Stimulated activated memory B cell treated with anti-CD40 and anti-IgM and Interleukin-4, amounts not matched to agents 10 μg/mL and 1 μg/mL and 100 μg/mL, for 72 hours (primary cell): ENCODE measurements around the gene SBK1.
"Not testable (repeated sequence)": the region's sequence is repeated elsewhere in the genome, so short reads cannot be mapped to it uniquely, and the experiment has no call there.

Source experiments
- ATAC-seq: fragments of 150-1000 bp; cut with Tn5 transposase; 2 replicates; pipeline ENCODE4 v1.10.0; 2021
- H3K27ac Mint-ChIP-seq: one replicate; pipeline ENCODE4 v1.8.0; 2022; ENCODE audit warnings: mild to moderate bottlenecking, mixed read lengths
- H3K27me3 Mint-ChIP-seq: one replicate; pipeline ENCODE4 v1.8.0; 2022; ENCODE audit warnings: mixed read lengths
- H3K36me3 Mint-ChIP-seq: one replicate; pipeline ENCODE4 v1.8.0; 2022; ENCODE audit warnings: mixed read lengths
- H3K4me1 Mint-ChIP-seq: one replicate; pipeline ENCODE4 v1.8.0; 2022; ENCODE audit warnings: mixed read lengths
- H3K4me3 Mint-ChIP-seq: one replicate; pipeline ENCODE4 v1.8.0; 2022; ENCODE audit warnings: mild to moderate bottlenecking, moderate library complexity, mixed read lengths
- H3K9me3 Mint-ChIP-seq: one replicate; pipeline ENCODE4 v1.8.0; 2022; ENCODE audit warnings: mixed read lengths

SBK1 gene

DNA sequence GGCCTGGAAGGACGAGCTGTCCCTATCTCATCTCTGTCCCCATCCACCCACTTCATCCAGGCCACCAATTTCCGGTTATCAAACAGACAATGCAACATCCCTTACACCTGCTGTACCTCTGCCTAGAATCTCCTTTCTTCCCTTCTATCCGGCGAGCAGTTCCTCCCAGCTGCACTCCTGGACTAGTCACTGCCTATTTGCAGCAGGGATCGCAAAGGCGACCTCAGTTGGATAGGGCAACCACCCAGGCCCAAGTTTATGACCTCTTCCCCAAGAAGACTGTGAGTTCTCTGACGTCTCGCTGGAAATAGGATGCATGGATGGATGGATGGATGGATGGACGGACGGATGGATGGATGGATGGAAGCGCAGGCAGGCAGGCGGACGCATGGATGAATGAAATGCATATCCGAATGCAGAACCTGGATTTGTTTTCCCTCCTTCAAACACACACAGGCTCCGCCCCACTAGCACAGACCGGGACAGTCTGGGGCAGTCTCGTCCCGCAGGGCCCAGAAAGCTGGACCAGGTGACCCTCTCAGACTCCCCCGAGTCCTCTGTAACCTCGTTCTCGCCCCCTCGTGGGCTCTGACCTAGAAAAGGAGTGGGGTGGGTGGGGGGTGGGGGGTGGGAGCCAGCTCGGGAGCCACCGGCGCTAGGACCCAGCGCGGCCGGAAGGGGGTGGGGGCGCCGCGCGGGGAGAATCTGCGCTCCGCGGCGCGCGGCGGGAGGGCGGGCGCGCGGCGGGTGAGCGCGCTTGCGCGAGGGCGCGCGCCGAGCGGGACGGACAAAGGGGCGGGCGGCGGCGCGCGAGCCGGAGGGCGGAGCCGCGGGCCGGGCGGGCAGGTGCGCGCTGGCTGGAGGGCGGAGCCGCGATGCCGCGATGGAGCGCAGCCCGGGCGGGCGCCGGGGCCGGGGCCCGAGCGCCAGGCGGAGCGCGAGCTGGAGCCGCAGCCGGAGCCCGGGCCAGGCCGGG is at the start of gene SBK1:
TSS of gene SBK1 (plus strand) at position 875 of the 976 bp plus-strand sequence. CDS start 24,867 bp downstream, outside the sequence.
- Mint-ChIP-seq H3K36me3 (no peaks in the 10 kb centered on the region), H3K9me3 (no peaks in the 10 kb centered on the region), H3K4me3 (peak within 1 kb of the TSS; percentile 75), H3K4me1 (peaks cover 5% of the 10 kb centered on the region), H3K27ac (peak within 1 kb of the TSS; percentile 54), H3K27me3 (peaks cover 32% of the 10 kb centered on the region)
- peak; percentile 97 for ATAC-seq

DNA sequence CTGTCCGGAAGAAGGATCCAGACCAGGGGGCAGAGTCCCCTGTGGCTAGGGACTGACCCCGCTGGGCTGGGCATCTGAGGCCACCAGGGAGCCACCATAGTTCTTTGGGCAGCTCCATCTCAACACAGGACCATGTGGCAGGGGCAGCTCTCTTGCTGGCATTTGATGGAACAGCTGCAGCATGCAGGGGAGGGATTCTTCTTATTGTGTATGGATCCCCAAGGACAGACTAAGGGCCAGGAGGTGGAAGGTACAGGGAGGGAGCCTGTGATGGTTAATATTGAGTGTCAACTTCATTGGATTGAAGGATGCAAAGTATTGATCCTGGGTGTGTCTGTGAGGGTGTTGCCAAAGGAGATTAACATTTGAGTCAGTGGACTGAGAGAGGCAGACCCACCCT is 42.8 kb upstream of the SBK1 start:
- ATAC-seq, H3K4me3 Mint-ChIP-seq, H3K4me1 Mint-ChIP-seq, H3K36me3 Mint-ChIP-seq, H3K9me3 Mint-ChIP-seq, H3K27ac Mint-ChIP-seq: not testable (repeated sequence)
- H3K27me3 Mint-ChIP-seq = peaks cover 16% of the 10 kb centered on the region

DNA sequence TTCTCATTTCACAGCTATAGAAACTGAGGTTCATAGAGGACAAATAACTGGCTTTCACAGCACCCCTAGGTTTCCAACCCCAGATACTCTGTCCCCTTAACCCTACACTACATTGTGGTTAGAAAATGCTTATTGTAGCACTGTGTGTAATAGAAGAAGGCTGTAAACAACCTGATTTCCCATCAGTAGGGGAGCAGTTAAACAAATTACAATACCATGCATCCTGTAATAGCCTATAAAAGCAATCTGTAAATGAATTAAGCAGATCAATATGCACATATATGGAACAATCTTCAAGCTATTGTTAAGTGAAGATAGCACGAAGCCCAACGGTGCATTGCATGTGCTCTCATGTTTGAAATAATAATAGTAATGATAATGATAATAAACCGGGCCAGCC is 41.3 kb upstream of the SBK1 start:
- no peak overlapping the region for H3K4me3 Mint-ChIP-seq
- peaks cover 16% of the 10 kb centered on the region for H3K27me3 Mint-ChIP-seq
- no peak overlapping the region for H3K27ac Mint-ChIP-seq
- no peaks in the 10 kb centered on the region for H3K36me3 Mint-ChIP-seq
- ATAC-seq = no peak
- H3K9me3 Mint-ChIP-seq = peaks cover 7% of the 10 kb centered on the region
- H3K4me1 Mint-ChIP-seq = no peaks in the 10 kb centered on the region

DNA sequence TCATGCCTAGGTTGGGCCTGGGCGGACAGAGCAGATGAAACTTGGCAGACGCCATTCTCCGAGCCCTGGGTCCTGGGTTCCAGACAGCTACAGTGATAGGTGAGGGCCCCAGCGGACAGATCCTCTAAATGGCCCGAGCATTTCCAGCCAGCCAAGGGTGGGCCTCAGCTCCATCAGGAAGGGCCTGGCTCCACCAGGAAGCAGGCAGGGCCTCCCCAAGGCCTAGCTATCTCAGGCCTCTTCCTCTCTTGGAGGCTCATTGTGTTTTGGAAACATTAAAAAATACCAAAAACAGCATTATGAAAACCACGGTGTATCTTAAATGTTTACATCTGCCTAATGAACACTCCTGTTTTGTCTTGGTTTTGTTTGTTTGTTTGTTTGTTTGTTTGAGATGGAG is 38.2 kb upstream of the SBK1 start:
- H3K36me3 Mint-ChIP-seq = no peaks in the 10 kb centered on the region
- no peak overlapping the region for H3K4me3 Mint-ChIP-seq
- no peaks in the 10 kb centered on the region for H3K4me1 Mint-ChIP-seq
- no peak for ATAC-seq
- H3K27ac Mint-ChIP-seq = no peak overlapping the region
- H3K9me3 Mint-ChIP-seq = peaks cover 7% of the 10 kb centered on the region
- peaks cover 33% of the 10 kb centered on the region for H3K27me3 Mint-ChIP-seq

DNA sequence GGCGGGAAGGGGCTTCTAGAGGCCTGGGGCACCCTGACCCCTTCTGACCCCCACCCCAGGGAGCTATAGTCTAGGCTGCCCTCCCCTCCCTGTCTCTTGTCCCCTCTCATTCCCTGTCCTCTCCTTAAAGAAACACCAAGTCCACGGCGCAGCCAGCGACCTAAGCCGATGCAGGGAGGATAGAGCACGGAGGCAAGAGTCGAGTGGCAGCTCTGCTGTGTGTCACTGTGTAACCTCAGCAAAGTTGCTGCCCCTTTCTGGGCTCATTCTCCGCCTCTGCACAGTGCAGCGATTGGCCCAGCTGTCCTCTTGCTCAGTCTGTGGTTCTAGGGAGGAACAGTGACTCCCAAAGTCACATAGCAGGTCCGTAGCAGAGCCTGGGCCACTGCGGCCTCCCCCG is 36.5 kb upstream of the SBK1 start:
- ATAC-seq = no peak
- Mint-ChIP-seq H3K4me1 (no peaks in the 10 kb centered on the region), H3K9me3 (peaks cover 7% of the 10 kb centered on the region), H3K36me3 (no peaks in the 10 kb centered on the region), H3K4me3 (no peak overlapping the region), H3K27me3 (peaks cover 50% of the 10 kb centered on the region), H3K27ac (no peak overlapping the region)

DNA sequence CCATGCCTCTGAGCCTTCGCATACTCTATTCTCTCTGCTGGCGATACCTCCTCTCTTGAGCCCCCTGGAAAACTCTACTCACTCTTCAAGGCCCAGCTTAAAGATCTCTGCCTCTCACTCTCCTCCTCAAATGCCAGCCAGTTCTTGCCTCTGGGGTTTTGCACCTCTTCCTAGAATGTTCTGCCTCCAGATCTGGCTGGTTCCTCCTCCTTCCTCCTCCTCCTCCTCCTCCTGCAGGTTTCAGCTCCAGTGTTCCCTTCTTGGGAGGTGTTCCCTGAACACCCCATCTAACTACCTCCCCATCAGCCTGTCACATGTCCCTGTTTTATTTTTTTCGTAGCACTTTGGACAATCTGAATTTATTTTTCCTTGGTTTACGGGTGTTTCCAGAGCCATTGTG is 35.1 kb upstream of the SBK1 start:
- Mint-ChIP-seq H3K4me3 (no peak overlapping the region), H3K4me1 (no peaks in the 10 kb centered on the region), H3K27me3 (peaks cover 57% of the 10 kb centered on the region), H3K36me3 (no peaks in the 10 kb centered on the region), H3K27ac (no peak overlapping the region), H3K9me3 (peaks cover 6% of the 10 kb centered on the region)
- ATAC-seq = no peak

DNA sequence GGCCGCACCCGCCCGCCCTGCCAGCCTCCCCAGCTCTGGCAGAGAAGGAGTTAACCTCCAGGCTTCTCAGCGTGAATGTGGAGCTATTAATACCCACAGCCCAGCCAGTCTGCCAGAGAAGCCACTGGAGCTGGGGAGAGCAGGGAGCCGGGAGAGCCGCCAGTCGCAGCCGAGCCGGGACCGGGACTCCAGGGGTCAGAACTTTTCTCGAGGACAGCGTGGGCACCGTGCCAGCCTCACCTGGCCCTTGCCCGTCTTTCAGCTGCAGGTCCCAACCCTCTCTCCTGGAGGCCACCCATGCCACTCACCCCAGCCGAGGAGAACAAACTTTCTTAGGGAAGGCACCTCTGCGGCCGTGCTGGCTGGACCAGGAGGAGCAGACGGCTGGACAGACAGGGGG is 33.8 kb upstream of the SBK1 start:
- peaks cover 55% of the 10 kb centered on the region for H3K27me3 Mint-ChIP-seq
- no peaks in the 10 kb centered on the region for H3K4me1 Mint-ChIP-seq
- ATAC-seq = no peak
- H3K36me3 Mint-ChIP-seq = no peaks in the 10 kb centered on the region
- H3K27ac Mint-ChIP-seq = no peak overlapping the region
- H3K4me3 Mint-ChIP-seq = no peak overlapping the region
- no peaks in the 10 kb centered on the region for H3K9me3 Mint-ChIP-seq

DNA sequence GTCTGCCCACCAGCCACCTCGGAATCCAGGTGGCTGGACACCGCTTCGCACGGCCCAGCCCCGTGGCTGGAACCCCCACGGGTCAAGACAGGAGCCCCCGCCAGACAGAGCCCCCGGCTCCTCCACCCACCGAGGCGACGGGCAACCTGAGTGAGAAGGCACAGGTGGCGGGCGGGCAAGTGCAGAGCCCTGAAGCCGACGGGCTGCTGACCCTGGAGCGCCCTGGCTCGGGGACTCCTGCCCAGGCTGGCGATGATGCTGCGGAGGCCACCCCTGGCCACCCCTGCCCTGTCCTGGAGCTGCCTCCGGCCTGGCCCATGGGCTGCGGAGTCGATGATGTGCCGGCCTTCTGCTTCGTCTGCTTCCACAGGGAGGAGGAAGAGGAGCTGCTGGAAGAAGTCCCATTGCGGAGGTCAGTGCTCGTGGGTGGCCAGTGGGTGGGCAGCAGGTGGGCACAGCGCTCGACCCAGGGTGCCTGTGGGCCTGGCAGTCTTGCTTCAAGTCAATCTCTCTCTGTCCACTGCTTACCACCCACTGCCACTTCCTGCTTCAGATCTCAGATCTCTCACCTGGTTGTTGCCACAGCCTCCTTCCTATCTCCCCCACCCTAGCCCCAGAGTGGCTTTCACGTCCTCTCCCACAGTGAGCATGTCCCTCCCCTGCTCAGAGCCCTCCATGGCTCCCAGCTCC is 33.1 kb upstream of the SBK1 start:
- ATAC-seq = no peak
- H3K4me3 Mint-ChIP-seq = no peak overlapping the region
- H3K4me1 Mint-ChIP-seq = no peaks in the 10 kb centered on the region
- no peaks in the 10 kb centered on the region for H3K36me3 Mint-ChIP-seq
- H3K9me3 Mint-ChIP-seq = no peaks in the 10 kb centered on the region
- H3K27me3 Mint-ChIP-seq = peaks cover 62% of the 10 kb centered on the region
- no peak overlapping the region for H3K27ac Mint-ChIP-seq

DNA sequence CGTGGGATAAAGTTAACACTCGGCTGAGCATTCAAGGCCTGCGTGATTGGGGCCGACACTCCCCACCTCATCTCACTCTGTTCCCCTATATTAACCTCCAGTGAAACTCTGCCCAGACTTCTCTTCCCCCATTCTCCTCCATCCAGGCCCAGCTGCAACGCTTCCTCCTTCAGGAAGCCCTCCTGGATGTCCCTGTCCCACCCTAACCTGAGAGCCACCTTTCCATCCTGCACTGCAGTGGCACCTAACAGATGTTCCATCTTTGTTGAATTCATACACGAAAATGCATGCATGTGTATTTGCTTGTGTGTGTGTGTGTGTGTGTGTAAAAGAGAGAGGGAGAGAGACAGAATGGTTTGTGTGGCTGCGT is 32.6 kb upstream of the SBK1 start:
- no peaks in the 10 kb centered on the region for H3K4me1 Mint-ChIP-seq
- ATAC-seq = no peak
- H3K9me3 Mint-ChIP-seq = no peaks in the 10 kb centered on the region
- H3K27ac Mint-ChIP-seq = no peak overlapping the region
- no peak overlapping the region for H3K4me3 Mint-ChIP-seq
- no peaks in the 10 kb centered on the region for H3K36me3 Mint-ChIP-seq
- peaks cover 67% of the 10 kb centered on the region for H3K27me3 Mint-ChIP-seq

DNA sequence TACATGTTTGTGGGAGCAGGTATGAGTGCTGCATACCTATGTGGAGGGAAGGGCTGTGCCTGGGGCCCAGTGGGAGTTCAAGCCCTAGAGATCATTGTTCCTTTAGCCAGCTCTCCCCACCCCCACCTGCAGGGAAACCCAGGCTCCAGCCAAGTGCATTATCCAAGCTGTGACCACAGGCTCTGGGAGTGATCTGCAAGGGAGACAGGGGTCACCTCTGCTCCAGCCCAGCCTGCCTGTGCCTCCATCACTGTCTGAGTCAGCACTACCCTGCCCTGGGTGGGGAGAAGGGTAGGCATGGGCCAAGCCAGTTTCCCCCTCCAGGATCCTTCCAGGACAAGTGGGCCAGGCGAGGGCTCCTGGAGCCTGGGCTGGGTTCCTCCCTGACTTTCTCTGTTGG is 32.1 kb upstream of the SBK1 start:
- Mint-ChIP-seq H3K36me3 (no peaks in the 10 kb centered on the region), H3K27me3 (peaks cover 71% of the 10 kb centered on the region), H3K4me3 (no peak overlapping the region), H3K27ac (no peak overlapping the region), H3K9me3 (no peaks in the 10 kb centered on the region), H3K4me1 (no peaks in the 10 kb centered on the region)
- ATAC-seq = no peak

DNA sequence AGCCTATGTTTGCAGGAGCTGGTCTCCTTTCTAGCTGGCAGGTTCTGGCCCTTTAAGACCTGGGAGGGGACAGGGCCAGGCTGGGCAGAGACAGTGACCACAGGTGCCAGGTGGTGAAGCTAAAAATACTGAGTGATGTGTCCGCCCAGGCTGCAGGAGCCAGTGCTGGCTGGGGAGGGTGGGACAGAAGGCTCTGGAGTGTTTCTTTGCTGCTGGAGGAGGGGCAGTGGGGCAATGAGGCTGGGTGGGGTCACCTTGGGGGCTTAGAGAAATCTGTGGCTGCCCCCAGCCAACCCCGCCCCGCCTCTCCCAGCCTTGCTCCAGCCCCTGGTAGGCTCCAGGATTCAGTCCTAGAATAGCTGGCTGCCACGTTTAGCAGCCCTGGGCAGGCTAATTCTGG is 30.4 kb upstream of the SBK1 start:
- Mint-ChIP-seq H3K9me3 (no peaks in the 10 kb centered on the region), H3K27ac (no peak overlapping the region), H3K4me3 (no peak overlapping the region), H3K27me3 (peaks cover 68% of the 10 kb centered on the region), H3K36me3 (no peaks in the 10 kb centered on the region), H3K4me1 (no peaks in the 10 kb centered on the region)
- no peak for ATAC-seq

DNA sequence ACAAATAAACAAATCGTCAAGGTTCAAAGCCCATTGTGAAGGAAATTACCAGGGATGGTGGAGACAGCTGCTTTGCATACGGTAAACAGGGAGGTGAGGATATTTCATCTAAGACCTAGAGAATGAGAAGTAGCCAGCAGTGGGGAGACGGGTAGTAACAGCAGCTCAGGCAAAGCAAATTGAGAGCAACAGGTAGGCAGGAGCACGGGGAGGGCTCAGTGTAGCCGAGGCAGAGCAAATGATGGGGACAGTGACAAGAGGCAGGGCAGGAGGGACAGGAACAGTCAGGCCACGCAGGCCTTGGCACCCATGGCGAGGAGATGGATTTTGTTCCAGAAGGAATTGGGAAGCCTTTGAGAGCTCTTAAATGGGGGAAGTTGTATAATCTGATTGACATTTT is 29.0 kb upstream of the SBK1 start:
- no peak for ATAC-seq
- no peaks in the 10 kb centered on the region for H3K36me3 Mint-ChIP-seq
- no peak overlapping the region for H3K4me3 Mint-ChIP-seq
- H3K4me1 Mint-ChIP-seq = no peaks in the 10 kb centered on the region
- H3K27me3 Mint-ChIP-seq = peaks cover 54% of the 10 kb centered on the region
- H3K9me3 Mint-ChIP-seq = no peaks in the 10 kb centered on the region
- H3K27ac Mint-ChIP-seq = no peak overlapping the region

DNA sequence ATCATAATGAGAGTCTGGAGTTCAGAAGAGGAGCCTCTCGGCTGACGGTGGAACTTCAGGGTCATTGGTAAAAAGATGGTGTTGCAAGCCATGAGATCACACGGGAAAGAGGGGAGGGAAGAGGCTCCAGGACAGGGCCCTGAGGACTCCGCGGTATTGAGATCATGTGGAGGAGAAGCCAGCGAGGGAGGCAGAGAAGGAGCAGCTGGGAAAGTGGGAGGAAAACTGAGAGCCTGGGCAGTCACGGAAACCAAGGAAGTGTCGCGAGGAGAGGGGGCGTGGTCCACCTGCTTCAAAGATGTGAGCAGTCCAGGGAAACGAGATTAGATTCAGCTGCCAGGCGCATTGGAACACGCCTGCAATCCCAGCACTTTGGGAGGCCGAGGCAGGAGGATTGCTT is 27.7 kb upstream of the SBK1 start:
- ATAC-seq = no peak
- no peak overlapping the region for H3K4me3 Mint-ChIP-seq
- peaks cover 48% of the 10 kb centered on the region for H3K27me3 Mint-ChIP-seq
- no peaks in the 10 kb centered on the region for H3K36me3 Mint-ChIP-seq
- no peaks in the 10 kb centered on the region for H3K4me1 Mint-ChIP-seq
- no peaks in the 10 kb centered on the region for H3K9me3 Mint-ChIP-seq
- no peak overlapping the region for H3K27ac Mint-ChIP-seq

DNA sequence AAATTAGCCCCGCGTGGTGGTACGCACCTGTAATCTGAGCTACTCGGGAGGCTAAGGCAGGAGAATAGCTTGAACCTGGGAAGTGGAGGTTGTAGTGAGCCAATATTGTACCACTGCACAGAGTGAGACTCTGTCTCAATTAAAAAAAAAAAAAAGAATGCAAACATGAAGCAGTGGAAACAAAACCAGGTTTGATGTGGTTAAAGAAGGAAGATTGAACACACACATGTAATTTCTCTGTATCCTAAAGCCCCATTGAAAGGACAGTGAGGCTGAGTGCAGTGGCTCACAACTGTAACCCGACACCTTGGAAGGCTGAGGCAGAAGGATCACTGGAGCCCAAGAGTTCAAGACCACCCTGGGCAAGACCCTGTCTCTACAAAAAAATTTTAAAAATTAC is 26.5 kb upstream of the SBK1 start:
- Mint-ChIP-seq H3K4me1 (no peaks in the 10 kb centered on the region), H3K4me3 (no peak overlapping the region), H3K9me3 (no peaks in the 10 kb centered on the region), H3K27ac (no peak overlapping the region), H3K36me3 (no peaks in the 10 kb centered on the region), H3K27me3 (peaks cover 36% of the 10 kb centered on the region)
- no peak for ATAC-seq

DNA sequence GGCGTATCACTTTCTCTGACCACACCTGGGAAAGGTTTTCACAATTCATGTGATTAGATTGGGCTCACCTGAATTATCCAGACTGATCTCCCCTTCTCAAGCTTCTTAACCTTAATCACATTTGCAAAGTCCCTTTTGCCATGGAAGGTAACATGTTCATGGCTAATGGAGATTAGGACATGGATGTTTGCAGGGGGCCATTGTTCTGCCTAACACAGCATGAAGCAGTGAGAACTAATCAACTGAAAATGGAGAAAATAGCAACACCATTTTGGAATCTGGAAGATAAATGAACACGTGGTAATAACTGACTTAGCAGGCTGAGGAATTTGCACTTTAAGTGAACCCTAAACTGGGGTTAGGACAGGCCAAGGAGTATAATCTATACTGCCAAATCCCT is 25.0 kb upstream of the SBK1 start:
- peaks cover 23% of the 10 kb centered on the region for H3K27me3 Mint-ChIP-seq
- H3K27ac Mint-ChIP-seq = no peak overlapping the region
- H3K4me1 Mint-ChIP-seq = no peaks in the 10 kb centered on the region
- H3K4me3 Mint-ChIP-seq = no peak overlapping the region
- ATAC-seq = no peak
- peaks cover 3% of the 10 kb centered on the region for H3K9me3 Mint-ChIP-seq
- no peaks in the 10 kb centered on the region for H3K36me3 Mint-ChIP-seq

DNA sequence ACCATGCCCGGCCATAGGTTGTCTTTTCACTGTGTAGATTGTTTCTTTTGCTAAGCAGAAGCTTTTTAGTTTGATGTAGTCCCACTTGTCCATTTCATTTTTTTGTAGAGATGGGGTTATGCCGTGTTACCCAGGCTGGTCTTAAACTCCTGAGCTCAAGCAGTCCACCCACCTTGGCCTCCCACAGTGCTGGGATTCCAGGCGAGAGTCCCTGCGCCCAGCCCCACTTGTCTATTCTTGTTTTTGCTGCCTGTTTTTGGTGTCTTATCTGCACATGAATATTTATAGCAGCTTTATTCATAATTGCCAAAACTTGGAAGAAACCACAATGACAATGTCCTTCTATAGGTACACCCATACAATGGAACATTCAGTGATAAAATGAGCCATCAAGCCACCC is 18.8 kb upstream of the SBK1 start:
- H3K36me3 Mint-ChIP-seq = no peaks in the 10 kb centered on the region
- H3K27me3 Mint-ChIP-seq = peaks cover 51% of the 10 kb centered on the region
- peaks cover 13% of the 10 kb centered on the region for H3K4me1 Mint-ChIP-seq
- no peak for ATAC-seq
- H3K27ac Mint-ChIP-seq = no peak overlapping the region
- no peak overlapping the region for H3K4me3 Mint-ChIP-seq
- peaks cover 3% of the 10 kb centered on the region for H3K9me3 Mint-ChIP-seq
